ENCODE data around the gene DTX3.

GRCh38 chr12:57586128-57586527 lies 18.5 kb upstream of the DTX3 start:
- TF ChIP-seq, protein P1, sequence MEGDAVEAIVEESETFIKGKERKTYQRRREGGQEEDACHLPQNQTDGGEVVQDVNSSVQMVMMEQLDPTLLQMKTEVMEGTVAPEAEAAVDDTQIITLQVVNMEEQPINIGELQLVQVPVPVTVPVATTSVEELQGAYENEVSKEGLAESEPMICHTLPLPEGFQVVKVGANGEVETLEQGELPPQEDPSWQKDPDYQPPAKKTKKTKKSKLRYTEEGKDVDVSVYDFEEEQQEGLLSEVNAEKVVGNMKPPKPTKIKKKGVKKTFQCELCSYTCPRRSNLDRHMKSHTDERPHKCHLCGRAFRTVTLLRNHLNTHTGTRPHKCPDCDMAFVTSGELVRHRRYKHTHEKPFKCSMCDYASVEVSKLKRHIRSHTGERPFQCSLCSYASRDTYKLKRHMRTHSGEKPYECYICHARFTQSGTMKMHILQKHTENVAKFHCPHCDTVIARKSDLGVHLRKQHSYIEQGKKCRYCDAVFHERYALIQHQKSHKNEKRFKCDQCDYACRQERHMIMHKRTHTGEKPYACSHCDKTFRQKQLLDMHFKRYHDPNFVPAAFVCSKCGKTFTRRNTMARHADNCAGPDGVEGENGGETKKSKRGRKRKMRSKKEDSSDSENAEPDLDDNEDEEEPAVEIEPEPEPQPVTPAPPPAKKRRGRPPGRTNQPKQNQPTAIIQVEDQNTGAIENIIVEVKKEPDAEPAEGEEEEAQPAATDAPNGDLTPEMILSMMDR (IDR thresholded peaks at IDR 0.05) = no peak
- no peak for TF ChIP-seq EZH2phosphoT487 (IDR thresholded peaks at IDR 0.05)
- no peak for TF ChIP-seq EZH2 (IDR thresholded peaks at IDR 0.05)
